ENCODE measurements around the gene ZNF585A.

Gene ZNF585A

GRCh38 chr19:37160153-37160552, 12.3 kb downstream of the ZNF585A start:
- no peak for ATAC-seq
- TF ChIP-seq ISL1 (CRISPR knock-in tag; IDR thresholded peaks at IDR 0.05) (no peak), TCF4 (CRISPR knock-in tag; IDR thresholded peaks at IDR 0.05; ENCODE audit: borderline replicate concordance) (no peak), ZNF565 (CRISPR knock-in tag; conservative IDR thresholded peaks at IDR 0.05; ENCODE audit: low read depth) (no peak), GLIS3 (CRISPR knock-in tag; IDR thresholded peaks at IDR 0.05) (no peak)

- no peak for TF ChIP-seq ZNF70 (CRISPR knock-in tag; IDR thresholded peaks at IDR 0.05)
- no peak for TF ChIP-seq PATZ1 (CRISPR knock-in tag; IDR thresholded peaks at IDR 0.05; ENCODE audit: borderline replicate concordance)
- TF ChIP-seq ZNF8 (CRISPR knock-in tag; IDR thresholded peaks at IDR 0.05): no peak
- TF ChIP-seq CREB5 (CRISPR knock-in tag; IDR thresholded peaks at IDR 0.05; ENCODE audit: low read depth): no peak
- no peak for TF ChIP-seq GLIS3 (CRISPR knock-in tag; IDR thresholded peaks at IDR 0.05)
- TF ChIP-seq TOX (CRISPR knock-in tag; IDR thresholded peaks at IDR 0.05; ENCODE audit: borderline replicate concordance): no peak
- no peak for TF ChIP-seq ZNF565 (CRISPR knock-in tag; conservative IDR thresholded peaks at IDR 0.05; ENCODE audit: low read depth)
- no peak for TF ChIP-seq SNAI2 (CRISPR knock-in tag; IDR thresholded peaks at IDR 0.05)
- no peak for TF ChIP-seq ISL1 (CRISPR knock-in tag; IDR thresholded peaks at IDR 0.05)
- no peak for TF ChIP-seq CSDC2 (CRISPR knock-in tag; IDR thresholded peaks at IDR 0.05)
- TF ChIP-seq RARB (CRISPR knock-in tag; IDR thresholded peaks at IDR 0.05): no peak
- TF ChIP-seq ARNTL (CRISPR knock-in tag; IDR thresholded peaks at IDR 0.05; ENCODE audit: borderline replicate concordance, low read depth): no peak
- no peak for TF ChIP-seq CSRNP3 (CRISPR knock-in tag; IDR thresholded peaks at IDR 0.05)
- TF ChIP-seq PPARA (CRISPR knock-in tag; IDR thresholded peaks at IDR 0.05; ENCODE audit: borderline replicate concordance): no peak
- no peak for TF ChIP-seq ZFP3 (CRISPR knock-in tag; IDR thresholded peaks at IDR 0.05)
- no peak for TF ChIP-seq OSR1 (CRISPR knock-in tag; IDR thresholded peaks at IDR 0.05)
- no peak for TF ChIP-seq TCF4 (CRISPR knock-in tag; IDR thresholded peaks at IDR 0.05; ENCODE audit: borderline replicate concordance)
- no peak for ATAC-seq
Measured at GRCh38 chr19:37148214-37148613, 24.3 kb downstream of the ZNF585A start.

- no peak for ATAC-seq
- no peak for TF ChIP-seq ZC3H10 (CRISPR knock-in tag; IDR thresholded peaks at IDR 0.05)
- TF ChIP-seq ZNF70 (CRISPR knock-in tag; IDR thresholded peaks at IDR 0.05): no peak
- TF ChIP-seq ARNTL (CRISPR knock-in tag; IDR thresholded peaks at IDR 0.05; ENCODE audit: borderline replicate concordance, low read depth): no peak
- TF ChIP-seq TOX (CRISPR knock-in tag; IDR thresholded peaks at IDR 0.05; ENCODE audit: borderline replicate concordance): no peak
- no peak for TF ChIP-seq CSDC2 (CRISPR knock-in tag; IDR thresholded peaks at IDR 0.05)
- no peak for TF ChIP-seq PPARA (CRISPR knock-in tag; IDR thresholded peaks at IDR 0.05; ENCODE audit: borderline replicate concordance)
Measured at GRCh38 chr19:37136111-37136510, 36.4 kb downstream of the ZNF585A start.

GRCh38 chr19:37128821-37129177, 43.7 kb downstream of the ZNF585A start:
- ATAC-seq: no peak
- TF ChIP-seq OSR1 (CRISPR knock-in tag; IDR thresholded peaks at IDR 0.05) (no peak), PPARA (CRISPR knock-in tag; IDR thresholded peaks at IDR 0.05; ENCODE audit: borderline replicate concordance) (no peak), ARNTL (CRISPR knock-in tag; IDR thresholded peaks at IDR 0.05; ENCODE audit: borderline replicate concordance, low read depth) (no peak), POU6F1 (CRISPR knock-in tag; IDR thresholded peaks at IDR 0.05; ENCODE audit: borderline replicate concordance, low read depth) (no peak)

GRCh38 chr19:37127999-37128820, 44.3 kb downstream of the ZNF585A start:
- no peak for ATAC-seq
- TF ChIP-seq RARB (CRISPR knock-in tag; IDR thresholded peaks at IDR 0.05) (no peak), TSHZ2 (CRISPR knock-in tag; IDR thresholded peaks at IDR 0.05) (no peak), POU6F1 (CRISPR knock-in tag; IDR thresholded peaks at IDR 0.05; ENCODE audit: borderline replicate concordance, low read depth) (no peak), ISL1 (CRISPR knock-in tag; IDR thresholded peaks at IDR 0.05) (no peak), ZNF8 (CRISPR knock-in tag; IDR thresholded peaks at IDR 0.05) (no peak), ZNF565 (CRISPR knock-in tag; conservative IDR thresholded peaks at IDR 0.05; ENCODE audit: low read depth) (no peak), ZNF70 (CRISPR knock-in tag; IDR thresholded peaks at IDR 0.05) (no peak), TCF4 (CRISPR knock-in tag; IDR thresholded peaks at IDR 0.05; ENCODE audit: borderline replicate concordance) (no peak), OSR1 (CRISPR knock-in tag; IDR thresholded peaks at IDR 0.05) (no peak), ZC3H10 (CRISPR knock-in tag; IDR thresholded peaks at IDR 0.05) (no peak)
